GM12801 (cell line): Measurements from ENCODE around the gene NOL9.

ENCODE experiments used
- TF ChIP-seq, protein P1 (sequence below): IDR thresholded peaks from one replicate; pipeline ENCODE4 v1.5.1; 2011; ENCODE audit warnings: control low read depth; ENCODE audit not compliant: insufficient read length; ENCODE audit errors: extremely low read depth

The NOL9 gene

DNA sequence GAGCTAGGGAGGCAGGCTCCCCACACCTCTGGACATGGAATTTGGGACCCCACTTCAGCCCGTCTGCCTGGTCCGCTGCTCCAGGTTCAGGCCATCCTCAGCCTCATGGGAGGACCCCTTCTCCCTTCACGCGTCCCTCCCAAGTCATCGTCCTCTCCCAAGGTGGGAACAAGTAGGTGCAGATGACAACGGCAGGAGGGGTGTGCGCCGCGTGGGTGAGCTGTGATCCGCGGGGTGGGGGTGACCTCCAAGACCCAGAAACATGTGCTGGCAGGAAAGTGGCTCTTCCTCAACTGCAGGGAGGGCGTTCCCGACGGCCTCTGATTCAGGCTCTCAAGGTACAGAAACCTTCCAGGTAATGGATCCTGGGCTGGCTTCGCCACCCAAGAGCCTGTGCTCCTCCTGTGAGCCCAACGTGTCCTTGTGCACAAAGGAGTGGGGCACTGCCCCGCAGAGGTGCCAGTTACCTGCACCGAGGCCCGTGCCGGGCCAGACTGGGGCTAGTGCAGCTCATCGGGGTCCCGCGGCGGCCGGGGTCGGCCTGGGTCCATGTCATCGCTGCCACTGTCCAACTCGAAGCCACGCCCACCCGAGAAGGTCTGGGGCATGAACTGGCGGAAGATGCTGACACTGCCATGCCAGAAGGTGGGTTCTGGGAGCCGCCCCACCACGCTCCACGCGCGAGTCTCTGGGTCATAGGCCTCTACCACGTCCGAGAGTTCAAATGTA lies 38.7 kb upstream of the NOL9 start:
- TF ChIP-seq, protein P1, sequence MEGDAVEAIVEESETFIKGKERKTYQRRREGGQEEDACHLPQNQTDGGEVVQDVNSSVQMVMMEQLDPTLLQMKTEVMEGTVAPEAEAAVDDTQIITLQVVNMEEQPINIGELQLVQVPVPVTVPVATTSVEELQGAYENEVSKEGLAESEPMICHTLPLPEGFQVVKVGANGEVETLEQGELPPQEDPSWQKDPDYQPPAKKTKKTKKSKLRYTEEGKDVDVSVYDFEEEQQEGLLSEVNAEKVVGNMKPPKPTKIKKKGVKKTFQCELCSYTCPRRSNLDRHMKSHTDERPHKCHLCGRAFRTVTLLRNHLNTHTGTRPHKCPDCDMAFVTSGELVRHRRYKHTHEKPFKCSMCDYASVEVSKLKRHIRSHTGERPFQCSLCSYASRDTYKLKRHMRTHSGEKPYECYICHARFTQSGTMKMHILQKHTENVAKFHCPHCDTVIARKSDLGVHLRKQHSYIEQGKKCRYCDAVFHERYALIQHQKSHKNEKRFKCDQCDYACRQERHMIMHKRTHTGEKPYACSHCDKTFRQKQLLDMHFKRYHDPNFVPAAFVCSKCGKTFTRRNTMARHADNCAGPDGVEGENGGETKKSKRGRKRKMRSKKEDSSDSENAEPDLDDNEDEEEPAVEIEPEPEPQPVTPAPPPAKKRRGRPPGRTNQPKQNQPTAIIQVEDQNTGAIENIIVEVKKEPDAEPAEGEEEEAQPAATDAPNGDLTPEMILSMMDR = no peak

DNA sequence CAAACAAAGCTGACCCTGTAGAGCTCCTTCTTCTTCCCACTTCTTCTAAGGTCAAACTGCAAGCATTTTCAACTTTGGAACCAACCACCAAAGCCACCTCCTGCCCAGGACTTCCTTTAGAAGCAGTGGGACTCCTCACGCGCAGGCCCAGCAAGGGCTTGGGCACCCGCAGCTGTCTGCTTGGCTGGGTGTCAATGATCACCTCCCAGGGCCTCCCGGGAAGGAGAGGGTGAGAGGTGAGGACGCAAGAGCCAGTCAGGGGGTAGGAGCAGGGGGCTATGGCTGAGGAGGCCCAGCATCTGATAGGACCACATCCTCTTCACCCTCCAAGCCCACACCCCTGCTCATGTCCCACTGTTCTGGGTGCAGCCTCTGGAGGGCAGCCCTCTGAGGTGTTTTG lies 38.1 kb upstream of the NOL9 start:
- TF ChIP-seq, protein P1 = no peak

DNA sequence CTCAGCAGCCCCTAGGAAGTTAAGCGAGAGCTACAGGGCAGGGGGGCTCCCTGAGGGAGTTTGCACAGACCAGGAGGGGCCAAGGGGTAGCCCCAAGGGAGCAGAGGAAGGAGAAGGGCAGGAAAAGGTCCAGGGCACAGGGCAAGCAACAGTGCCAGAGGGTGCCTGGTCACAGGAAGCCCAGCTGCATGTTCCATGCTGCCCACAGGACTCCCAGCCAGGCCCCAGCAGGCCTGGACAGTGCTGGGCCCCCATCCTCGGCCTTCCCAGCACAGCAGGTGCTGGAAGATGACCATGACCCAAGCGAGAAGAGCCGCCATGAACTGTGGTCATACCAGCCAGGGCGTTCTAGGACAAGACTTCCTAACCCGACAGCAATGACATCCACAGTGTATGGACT lies 37.3 kb upstream of the NOL9 start:
- TF ChIP-seq, protein P1 = no peak

DNA sequence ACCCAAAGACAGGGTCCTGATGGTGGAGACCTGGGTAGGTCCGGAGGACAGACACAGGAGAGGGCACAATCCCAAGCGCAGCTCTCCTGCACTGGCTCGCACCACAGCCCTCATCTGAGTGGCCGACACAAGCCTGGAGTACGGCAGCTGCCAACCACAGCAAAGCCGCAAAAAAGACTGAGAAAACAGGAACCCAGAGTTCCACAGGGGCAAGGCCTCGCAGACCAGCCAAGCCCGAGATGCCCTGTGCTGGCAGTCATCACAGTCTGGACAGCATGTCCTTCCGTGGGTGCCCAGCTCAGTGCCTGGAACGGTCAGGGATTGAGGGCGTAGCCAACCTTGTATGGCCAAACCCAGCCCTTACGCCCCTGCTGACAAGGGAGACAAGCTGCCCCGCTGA lies 36.9 kb upstream of the NOL9 start:
- TF ChIP-seq, protein P1 = no peak

DNA sequence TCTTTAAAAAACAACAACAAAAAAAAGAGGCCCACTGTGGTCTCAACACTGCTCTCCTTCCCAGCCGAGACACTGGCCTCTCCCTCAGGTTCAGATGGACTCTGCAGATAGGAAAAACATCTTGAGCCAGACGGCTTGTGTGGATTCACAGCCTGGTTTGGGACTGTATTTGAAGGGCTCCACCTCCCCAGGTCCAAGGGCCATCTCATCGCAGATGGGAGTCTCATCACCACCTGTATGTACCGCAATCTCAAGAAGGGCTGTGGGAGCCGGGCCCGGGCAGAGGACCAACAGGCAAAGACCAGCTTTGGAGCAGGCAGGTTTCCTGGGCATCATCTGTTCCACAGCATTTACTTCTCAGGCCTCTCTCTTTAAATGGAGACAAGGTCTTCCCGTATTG lies 35.7 kb upstream of the NOL9 start:
- TF ChIP-seq, protein P1 = no peak

DNA sequence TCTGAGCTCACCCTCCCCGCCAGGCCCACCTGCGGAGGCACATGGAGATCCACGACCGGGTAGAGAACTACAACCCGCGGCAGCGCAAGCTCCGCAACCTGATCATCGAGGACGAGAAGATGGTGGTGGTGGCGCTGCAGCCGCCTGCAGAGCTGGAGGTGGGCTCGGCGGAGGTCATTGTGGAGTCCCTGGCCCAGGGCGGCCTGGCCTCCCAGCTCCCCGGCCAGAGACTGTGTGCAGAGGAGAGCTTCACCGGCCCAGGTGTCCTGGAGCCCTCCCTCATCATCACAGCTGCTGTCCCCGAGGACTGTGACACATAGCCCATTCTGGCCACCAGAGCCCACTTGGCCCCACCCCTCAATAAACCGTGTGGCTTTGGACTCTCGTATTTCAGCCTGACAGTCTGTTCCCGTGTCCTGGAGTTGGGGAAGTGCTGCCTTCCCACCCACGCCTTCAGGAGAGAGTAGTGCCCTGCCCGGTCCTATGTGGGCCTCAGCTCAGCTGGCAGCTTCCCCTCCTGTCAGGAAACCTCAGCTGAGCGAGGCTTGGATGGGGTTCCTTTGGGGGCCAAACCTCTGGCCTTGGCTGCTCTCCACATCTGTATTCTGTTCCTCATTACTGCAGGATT lies 34.7 kb upstream of the NOL9 start:
- TF ChIP-seq, protein P1 = no peak

DNA sequence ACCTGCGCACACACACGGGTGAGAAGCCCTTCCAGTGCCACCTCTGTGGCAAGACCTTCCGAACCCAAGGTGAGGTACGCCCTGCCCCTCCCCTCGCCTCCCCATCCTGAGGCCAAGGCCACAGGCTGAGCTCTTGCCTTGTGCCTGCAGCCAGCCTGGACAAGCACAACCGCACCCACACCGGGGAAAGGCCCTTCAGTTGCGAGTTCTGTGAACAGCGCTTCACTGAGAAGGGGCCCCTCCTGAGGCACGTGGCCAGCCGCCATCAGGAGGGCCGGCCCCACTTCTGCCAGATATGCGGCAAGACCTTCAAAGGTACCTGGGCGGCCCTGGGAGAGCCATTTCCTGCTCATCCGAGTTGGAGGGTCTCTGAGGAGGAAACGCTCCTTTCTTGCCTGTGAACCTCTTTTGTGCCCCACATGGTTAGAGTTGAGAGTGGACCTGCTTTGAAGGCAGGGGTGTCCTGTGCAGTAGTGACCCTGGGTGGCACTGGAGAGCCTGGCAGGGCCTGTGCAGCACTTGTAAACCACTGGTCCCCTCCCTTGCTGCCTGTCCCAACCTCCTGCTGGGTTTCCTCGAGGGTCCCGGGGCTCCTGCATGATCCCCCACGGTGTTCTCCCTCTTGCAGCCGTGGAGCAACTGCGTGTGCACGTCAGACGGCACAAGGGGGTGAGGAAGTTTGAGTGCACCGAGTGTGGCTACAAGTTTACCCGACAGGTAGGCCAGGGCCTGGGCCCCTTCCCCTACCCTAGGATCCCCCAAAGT lies 34.0 kb upstream of the NOL9 start:
- TF ChIP-seq, protein P1 = no peak
